NCI-H1417 treated with DMSO at 0.1 percent for 48 hours (cell line): ENCODE results near the gene ROGDI.
"Not testable (repeated sequence)": the region's sequence is repeated elsewhere in the genome, so short reads cannot be mapped to it uniquely, and the experiment has no call there.

Experiments used
- DNase-seq: peaks from one replicate; lab custom pipeline; 2025; lab: John Stamatoyannopoulos, UW

The ROGDI gene

GRCh38 chr16:4790261-4790660 lies 12.2 kb downstream of the ROGDI start:
- no peak for DNase-seq

GRCh38 chr16:4788910-4789309 lies 13.5 kb downstream of the ROGDI start:
- no peak for DNase-seq

GRCh38 chr16:4788489-4788889 lies 13.9 kb downstream of the ROGDI start:
- DNase-seq = no peak

- no peak for DNase-seq
Observed at GRCh38 chr16:4787627-4788482, 14.6 kb downstream of the ROGDI start, which contains the start of gene SEPTIN12. TSS of gene SEPTIN12 (minus strand) at chr16:4788345. CDS start at chr16:4787645, 700 bp downstream.

- no peak for DNase-seq
Observed at GRCh38 chr16:4787068-4787467, 15.4 kb downstream of the ROGDI start.

GRCh38 chr16:4785758-4786433 lies 16.5 kb downstream of the ROGDI start:
- no peak for DNase-seq

- DNase-seq = not testable (repeated sequence)
Observed at GRCh38 chr16:4784444-4784987, 17.9 kb downstream of the ROGDI start.

- no peak for DNase-seq
Observed at GRCh38 chr16:4783951-4784336, 18.5 kb downstream of the ROGDI start.

GRCh38 chr16:4783251-4783950 lies 19.0 kb downstream of the ROGDI start:
- DNase-seq = no peak

- no peak for DNase-seq
Observed at GRCh38 chr16:4780235-4780634, 22.2 kb downstream of the ROGDI start.

GRCh38 chr16:4778050-4778392 lies 24.4 kb downstream of the ROGDI start:
- no peak for DNase-seq

GRCh38 chr16:4777339-4778049 lies 24.9 kb downstream of the ROGDI start:
- no peak for DNase-seq

GRCh38 chr16:4776141-4776705 lies 26.2 kb downstream of the ROGDI start:
- DNase-seq = no peak

- DNase-seq = no peak
Observed at GRCh38 chr16:4775005-4775404, 27.4 kb downstream of the ROGDI start.

- no peak for DNase-seq
Observed at GRCh38 chr16:4772351-4772750, 30.1 kb downstream of the ROGDI start.

GRCh38 chr16:4771646-4772045 lies 30.8 kb downstream of the ROGDI start:
- no peak for DNase-seq

GRCh38 chr16:4769306-4769638 lies 33.2 kb downstream of the ROGDI start:
- DNase-seq = no peak

GRCh38 chr16:4768549-4769305 lies 33.7 kb downstream of the ROGDI start:
- no peak for DNase-seq

- DNase-seq = no peak
Observed at GRCh38 chr16:4767872-4768548, 34.4 kb downstream of the ROGDI start.

GRCh38 chr16:4766875-4767628 lies 35.4 kb downstream of the ROGDI start, which contains the start of gene ZNF500:
TSS of gene ZNF500 (minus strand) at chr16:4767162. CDS start at chr16:4765978, 1,184 bp downstream.
- peak; percentile 80 for DNase-seq
